Measurements from ENCODE around the gene LAMC3.

Gene LAMC3

DNA sequence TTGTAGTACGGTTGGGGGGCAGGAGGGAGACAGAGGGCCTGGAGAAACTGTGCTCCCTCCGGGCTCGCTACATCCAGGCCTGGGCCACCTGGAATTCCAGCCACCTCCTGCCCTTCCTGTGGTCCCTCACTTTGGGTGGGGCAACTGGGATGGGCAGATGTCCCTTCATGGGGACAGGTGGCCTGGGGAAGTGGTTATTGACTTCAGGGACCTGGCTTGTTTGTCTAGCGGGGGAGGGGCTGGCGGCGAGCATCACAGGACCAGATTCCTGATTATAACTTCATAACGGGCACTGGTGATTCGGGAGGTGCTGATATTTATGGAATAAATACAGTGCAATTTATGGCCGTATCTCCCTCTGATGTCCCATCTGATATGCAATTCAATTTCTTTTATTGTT lies 20.1 kb upstream of the LAMC3 start:
- no peak for TF ChIP-seq ISL1 (CRISPR knock-in tag; IDR thresholded peaks at IDR 0.05)
- no peak for TF ChIP-seq PATZ1 (CRISPR knock-in tag; IDR thresholded peaks at IDR 0.05; ENCODE audit: borderline replicate concordance)
- TF ChIP-seq ESRRG (CRISPR knock-in tag; IDR thresholded peaks at IDR 0.05), result no peak
- TF ChIP-seq BACH2 (CRISPR knock-in tag; IDR thresholded peaks at IDR 0.05; ENCODE audit: borderline replicate concordance), result no peak
- no peak for TF ChIP-seq CSDC2 (CRISPR knock-in tag; IDR thresholded peaks at IDR 0.05)
- ATAC-seq, result no peak

DNA sequence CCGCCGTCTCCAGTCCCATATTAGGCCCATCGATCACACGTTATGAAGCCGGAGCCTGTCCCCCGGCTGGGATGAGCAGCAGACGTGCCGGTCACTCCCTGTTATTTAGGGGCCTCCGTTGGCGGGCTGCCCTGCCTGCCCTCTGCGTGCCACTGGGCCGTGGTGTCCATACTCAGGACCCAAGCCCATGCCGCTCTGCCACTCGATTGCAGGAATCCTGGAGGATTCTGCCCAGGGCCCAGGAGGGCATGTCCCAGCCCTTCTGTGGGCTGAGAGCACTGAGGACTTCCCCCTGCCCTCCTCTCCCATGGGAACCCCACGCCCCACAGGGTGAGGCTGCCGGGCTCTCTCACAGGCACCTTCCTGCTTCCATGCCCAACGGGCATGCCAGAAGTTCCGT lies 19.6 kb upstream of the LAMC3 start:
- no peak for ATAC-seq

GRCh38 chr9:130989891-130990290 lies 19.1 kb upstream of the LAMC3 start:
- ATAC-seq, result no peak

More for the DNA sequence above, 19.6 kb upstream of the LAMC3 start:
- TF ChIP-seq PPARA (CRISPR knock-in tag; IDR thresholded peaks at IDR 0.05; ENCODE audit: borderline replicate concordance), result no peak

GRCh38 chr9:130990306-130990977 lies 18.5 kb upstream of the LAMC3 start:
- no peak for ATAC-seq

More at GRCh38 chr9:130989891-130990290, 19.1 kb upstream of the LAMC3 start:
- no peak for TF ChIP-seq ESRRG (CRISPR knock-in tag; IDR thresholded peaks at IDR 0.05)
- no peak for TF ChIP-seq TCF4 (CRISPR knock-in tag; IDR thresholded peaks at IDR 0.05; ENCODE audit: borderline replicate concordance)
- TF ChIP-seq ZNF565 (CRISPR knock-in tag; conservative IDR thresholded peaks at IDR 0.05; ENCODE audit: low read depth), result no peak
- TF ChIP-seq, protein P1, sequence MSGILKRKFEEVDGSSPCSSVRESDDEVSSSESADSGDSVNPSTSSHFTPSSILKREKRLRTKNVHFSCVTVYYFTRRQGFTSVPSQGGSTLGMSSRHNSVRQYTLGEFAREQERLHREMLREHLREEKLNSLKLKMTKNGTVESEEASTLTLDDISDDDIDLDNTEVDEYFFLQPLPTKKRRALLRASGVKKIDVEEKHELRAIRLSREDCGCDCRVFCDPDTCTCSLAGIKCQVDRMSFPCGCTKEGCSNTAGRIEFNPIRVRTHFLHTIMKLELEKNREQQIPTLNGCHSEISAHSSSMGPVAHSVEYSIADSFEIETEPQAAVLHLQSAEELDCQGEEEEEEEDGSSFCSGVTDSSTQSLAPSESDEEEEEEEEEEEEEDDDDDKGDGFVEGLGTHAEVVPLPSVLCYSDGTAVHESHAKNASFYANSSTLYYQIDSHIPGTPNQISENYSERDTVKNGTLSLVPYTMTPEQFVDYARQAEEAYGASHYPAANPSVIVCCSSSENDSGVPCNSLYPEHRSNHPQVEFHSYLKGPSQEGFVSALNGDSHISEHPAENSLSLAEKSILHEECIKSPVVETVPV (CRISPR knock-in tag; IDR thresholded peaks at IDR 0.05), result no peak
- TF ChIP-seq ARNTL (CRISPR knock-in tag; IDR thresholded peaks at IDR 0.05; ENCODE audit: borderline replicate concordance, low read depth), result no peak
- no peak for TF ChIP-seq PATZ1 (CRISPR knock-in tag; IDR thresholded peaks at IDR 0.05; ENCODE audit: borderline replicate concordance)

More at GRCh38 chr9:130990306-130990977, 18.5 kb upstream of the LAMC3 start:
- TF ChIP-seq SNAI2 (CRISPR knock-in tag; IDR thresholded peaks at IDR 0.05) (no peak), ZNF565 (CRISPR knock-in tag; conservative IDR thresholded peaks at IDR 0.05; ENCODE audit: low read depth) (no peak), PPARA (CRISPR knock-in tag; IDR thresholded peaks at IDR 0.05; ENCODE audit: borderline replicate concordance) (no peak), ARNTL (CRISPR knock-in tag; IDR thresholded peaks at IDR 0.05; ENCODE audit: borderline replicate concordance, low read depth) (no peak), TSHZ2 (CRISPR knock-in tag; IDR thresholded peaks at IDR 0.05) (no peak), CSDC2 (CRISPR knock-in tag; IDR thresholded peaks at IDR 0.05) (no peak), BACH2 (CRISPR knock-in tag; IDR thresholded peaks at IDR 0.05; ENCODE audit: borderline replicate concordance) (no peak), ZFP3 (CRISPR knock-in tag; IDR thresholded peaks at IDR 0.05) (no peak)
- TF ChIP-seq, protein P2, sequence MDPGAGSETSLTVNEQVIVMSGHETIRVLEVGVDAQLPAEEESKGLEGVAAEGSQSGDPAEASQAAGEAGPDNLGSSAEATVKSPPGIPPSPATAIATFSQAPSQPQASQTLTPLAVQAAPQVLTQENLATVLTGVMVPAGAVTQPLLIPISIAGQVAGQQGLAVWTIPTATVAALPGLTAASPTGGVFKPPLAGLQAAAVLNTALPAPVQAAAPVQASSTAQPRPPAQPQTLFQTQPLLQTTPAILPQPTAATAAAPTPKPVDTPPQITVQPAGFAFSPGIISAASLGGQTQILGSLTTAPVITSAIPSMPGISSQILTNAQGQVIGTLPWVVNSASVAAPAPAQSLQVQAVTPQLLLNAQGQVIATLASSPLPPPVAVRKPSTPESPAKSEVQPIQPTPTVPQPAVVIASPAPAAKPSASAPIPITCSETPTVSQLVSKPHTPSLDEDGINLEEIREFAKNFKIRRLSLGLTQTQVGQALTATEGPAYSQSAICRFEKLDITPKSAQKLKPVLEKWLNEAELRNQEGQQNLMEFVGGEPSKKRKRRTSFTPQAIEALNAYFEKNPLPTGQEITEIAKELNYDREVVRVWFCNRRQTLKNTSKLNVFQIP (CRISPR knock-in tag; IDR thresholded peaks at IDR 0.05; ENCODE audit: borderline replicate concordance, low read depth), result no peak
